HCT116 (cell line): Measurements from ENCODE around the gene SIRPA. TPM values are rescaled to one million over a fixed set of nuclear protein-coding genes. Genes with fewer than 3 reads are reported as not detected.

Experiments used
- ATAC-seq: fragments of 200-7000 bp; cut with Tn5 transposase; 2 replicates; pipeline ENCODE4 v1.9.1; 2020; ENCODE audit warnings: mild to moderate bottlenecking, moderate library complexity
- Bru-seq: library from RNA; stranded (reverse); fragments of 400-500 nt; gene quantifications from one replicate; lab custom pipeline; 2021; lab: Mats Ljungman, UMichigan
- BruChase-seq, 2 experiments: library from RNA; stranded (reverse); fragments of 400-500 nt; gene quantifications; one replicate each; lab custom pipeline; 2021; lab: Mats Ljungman, UMichigan
- BruUV-seq: library from RNA; stranded (reverse); fragments of 400-500 nt; replicated peaks from 2 replicates; lab custom pipeline; 2021; lab: Mats Ljungman, UMichigan
- CTCF ChIA-PET: fragments of 300-600 bp; sonication (Branson Sonifier 250); formaldehyde crosslinking; loops from one replicate; lab custom pipeline; 2021; ENCODE audit warnings: antibody characterized with exemption; lab: Charles Lee
- POLR2A ChIA-PET: fragments of 300-600, 350-600 bp; sonication (Branson Sonifier 250); formaldehyde crosslinking; loops from one replicate; lab custom pipeline; 2021; ENCODE audit warnings: antibody characterized with exemption; lab: Charles Lee
- RAD21 ChIA-PET, 2 experiments: fragments of 300-600 bp; sonication (Branson Sonifier 250); formaldehyde crosslinking; loops; one replicate each; lab custom pipeline; 2023; ENCODE audit warnings: low total read pairs in 2 of 2; ENCODE audit not compliant: uncharacterized antibody in 2 of 2, unreplicated experiment in 2 of 2, low non-redundant PET in 1 of 2; lab: Charles Lee
- DNase-seq: peaks from one replicate; pipeline ENCODE4 v3.0.0-alpha.2; 2010; ENCODE audit warnings: low read depth, low spot score
- H2AFZ ChIP-seq: fragments of 200-600 bp; shearing (Covaris generic), sonication (generic); 2 replicates; pipeline ENCODE4 v1.6.1; 2017; ENCODE audit warnings: low read depth, mixed run types, mixed read lengths, antibody characterized with exemption, low read length; ENCODE audit not compliant: poor library complexity, severe bottlenecking
- H3K27ac ChIP-seq: 2 replicates; pipeline ENCODE4 v1.5.1; 2012; ENCODE audit warnings: low read depth, low read length
- H3K27me3 ChIP-seq: fragments of 200-600 bp; sonication (generic); 2 replicates; pipeline ENCODE4 v1.6.1; 2016; ENCODE audit warnings: mixed run types, low read length, mixed read lengths; ENCODE audit not compliant: insufficient read depth
- H3K36me3 ChIP-seq, 2 experiments: fragments of 200-500 bp in 1 of 2; fragments of 200-600 bp in 1 of 2; sonication (Bioruptor generic) in 1 of 2; sonication (generic) in 1 of 2; 2 replicates each; pipeline versions ENCODE4 v1.5.1 to v1.6.1; 2014 to 2016; ENCODE audit warnings: low read length in 2 of 2, inconsistent platforms in 1 of 2, mixed read lengths in 1 of 2, mixed run types in 1 of 2; ENCODE audit not compliant: insufficient read depth in 2 of 2, control insufficient read depth in 1 of 2
- H3K4me1 ChIP-seq, 2 experiments: fragments of 200-600 bp in 1 of 2; sonication (generic) in 1 of 2; 2 replicates each; pipeline versions ENCODE4 v1.5.1 to v1.6.1; 2012 to 2017; ENCODE audit warnings: low read length in 2 of 2, inconsistent platforms in 1 of 2, mild to moderate bottlenecking in 1 of 2, mixed read lengths in 1 of 2, mixed run types in 1 of 2, moderate library complexity in 1 of 2; ENCODE audit not compliant: insufficient read depth in 2 of 2, control insufficient read depth in 1 of 2
- H3K4me2 ChIP-seq: fragments of 200-600 bp; sonication (generic); 2 replicates; pipeline ENCODE4 v1.6.1; 2017; ENCODE audit warnings: mixed run types, low read length, mixed read lengths
- H3K4me3 ChIP-seq, 2 experiments: fragments of 200-600 bp in 1 of 2; sonication (generic) in 1 of 2; replicated peaks in 1 of 2; 2 replicates each; pipeline ENCODE4 v1.5.1; 2011 to 2016; ENCODE audit warnings: low read length in 2 of 2, control low read depth in 1 of 2, low read depth in 1 of 2, mild to moderate bottlenecking in 1 of 2, mixed read lengths in 1 of 2, mixed run types in 1 of 2
- H3K79me2 ChIP-seq: fragments of 200-600 bp; sonication (generic); 2 replicates; pipeline ENCODE4 v1.6.1; 2017; ENCODE audit warnings: mild to moderate bottlenecking, mixed run types, low read length, moderate library complexity, mixed read lengths; ENCODE audit not compliant: insufficient read depth
- H3K9ac ChIP-seq: fragments of 200-600 bp; sonication (generic); 2 replicates; pipeline ENCODE4 v1.6.1; 2016; ENCODE audit warnings: low read length, mixed read lengths
- H3K9me2 ChIP-seq: fragments of 200-600 bp; sonication (generic), shearing (Covaris generic); 2 replicates; pipeline ENCODE4 v1.6.1; 2017; ENCODE audit warnings: mixed run types, mild to moderate bottlenecking, moderate library complexity; ENCODE audit not compliant: insufficient read depth
- H3K9me3 ChIP-seq, 2 experiments: fragments of 200-500 bp in 1 of 2; fragments of 200-600 bp in 1 of 2; sonication (Bioruptor generic) in 1 of 2; sonication (generic) in 1 of 2; 2 replicates each; pipeline ENCODE4 v1.6.1; 2014 to 2017; ENCODE audit warnings: low read length in 2 of 2, mixed read lengths in 2 of 2, inconsistent platforms in 1 of 2, low read depth in 1 of 2, mild to moderate bottlenecking in 1 of 2, mixed run types in 1 of 2, moderate library complexity in 1 of 2; ENCODE audit not compliant: control insufficient read depth in 1 of 2, insufficient read depth in 1 of 2
- H4K20me1 ChIP-seq: fragments of 200-600 bp; sonication (generic), shearing (Covaris generic); 2 replicates; pipeline ENCODE4 v1.6.1; 2017; ENCODE audit warnings: mixed run types, mild to moderate bottlenecking, moderate library complexity; ENCODE audit not compliant: insufficient read depth
- CTCF ChIP-seq, 3 experiments: fragments of 200-600 bp in 1 of 3; sonication (generic) in 1 of 3; IDR thresholded peaks in 2 of 3; conservative IDR thresholded peaks in 1 of 3; 2 replicates each; pipeline ENCODE4 v1.5.1; 2012 to 2017; ENCODE audit warnings: low read depth in 2 of 3, low read length in 2 of 3, antibody characterized with exemption in 1 of 3, borderline replicate concordance in 1 of 3, control low read depth in 1 of 3, mild to moderate bottlenecking in 1 of 3, mixed read lengths in 1 of 3, mixed run types in 1 of 3, moderate library complexity in 1 of 3; ENCODE audit not compliant: insufficient read depth in 1 of 3
- EGR1 ChIP-seq: IDR thresholded peaks from 2 replicates; pipeline ENCODE4 v1.6.1; 2012; ENCODE audit warnings: low read depth
- FOSL1 ChIP-seq: IDR thresholded peaks from 2 replicates; pipeline ENCODE4 v1.6.1; 2012; ENCODE audit warnings: low read depth
- JUND ChIP-seq: IDR thresholded peaks from 2 replicates; pipeline ENCODE4 v1.6.1; 2012
- POLR2A ChIP-seq: IDR thresholded peaks from 2 replicates; pipeline ENCODE4 v1.7.0; 2011; ENCODE audit warnings: borderline replicate concordance; ENCODE audit not compliant: insufficient read depth, insufficient read length; ENCODE audit errors: extremely low read depth
- POLR2AphosphoS5 ChIP-seq: IDR thresholded peaks from 2 replicates; pipeline ENCODE4 v1.6.1; 2011; ENCODE audit warnings: mild to moderate bottlenecking, low read depth, low read length, moderate library complexity
- RAD21 ChIP-seq: IDR thresholded peaks from 2 replicates; pipeline ENCODE4 v1.6.1; 2012; ENCODE audit warnings: low read depth, mild to moderate bottlenecking
- SIN3A ChIP-seq: IDR thresholded peaks from 2 replicates; pipeline ENCODE4 v1.6.1; 2012; ENCODE audit warnings: low read depth
- ZBTB33 ChIP-seq: IDR thresholded peaks from 2 replicates; pipeline ENCODE4 v1.6.1; 2011; ENCODE audit warnings: mild to moderate bottlenecking, low read length, moderate library complexity; ENCODE audit not compliant: insufficient replicate concordance; ENCODE audit errors: extremely low read depth
- ZNF274 ChIP-seq: fragments of 200-500 bp; sonication (Bioruptor generic); IDR thresholded peaks from 2 replicates; pipeline ENCODE4 v1.6.1; 2014; ENCODE audit warnings: mild to moderate bottlenecking, low read depth, low read length, inconsistent platforms
- intact Hi-C: fragments of 100-400 bp; cut with micrococcal nuclease; formaldehyde crosslinking; loops from 2 replicates; pipeline ENCODE4 v1.10.0; 2022
- long read RNA-seq: library from polyadenylated mRNA; unstranded; transcript quantifications from one replicate; pipeline ENCODE4 v2.0.0, GENCODE V29; 2021; ENCODE audit not compliant: unreplicated experiment
- polyA plus RNA-seq: library from polyadenylated mRNA; unstranded; fragments of >200 nt; gene quantifications from 2 replicates; pipeline ENCODE4 v1.2.1, GENCODE V29; 2012; ENCODE audit warnings: missing spikeins
- total RNA-seq: library from RNA; stranded (reverse); gene quantifications from one replicate; pipeline ENCODE4 v1.2.1, GENCODE V29; 2021; ENCODE audit not compliant: unreplicated experiment
- TF ChIP-seq, protein P1 (sequence below): IDR thresholded peaks from 2 replicates; pipeline ENCODE4 v1.6.1; 2012
- TF ChIP-seq, protein P2 (sequence below): IDR thresholded peaks from 2 replicates; pipeline ENCODE4 v1.6.1; 2012

SIRPA gene
- total RNA-seq (15.3 TPM), Bru-seq, nascent RNA (percentile 53 among the genes with signal in this experiment), BruChase-seq, experiment 1, labeled RNA remaining after a 6-hour chase (percentile 60 among the genes with signal in this experiment), BruChase-seq, experiment 2, labeled RNA remaining after a 2-hour chase (percentile 54 among the genes with signal in this experiment)
- polyA plus RNA-seq, result 13.2 and 15.5 TPM in 2 replicates
- long read RNA-seq, full-length matches to known transcripts, result 6 of 26 reads
- long read RNA-seq, partial matches to known transcripts, result 16 of 26 reads
- long read RNA-seq, other reads (novel, unspliced or antisense), result 4 of 26 reads

DNA sequence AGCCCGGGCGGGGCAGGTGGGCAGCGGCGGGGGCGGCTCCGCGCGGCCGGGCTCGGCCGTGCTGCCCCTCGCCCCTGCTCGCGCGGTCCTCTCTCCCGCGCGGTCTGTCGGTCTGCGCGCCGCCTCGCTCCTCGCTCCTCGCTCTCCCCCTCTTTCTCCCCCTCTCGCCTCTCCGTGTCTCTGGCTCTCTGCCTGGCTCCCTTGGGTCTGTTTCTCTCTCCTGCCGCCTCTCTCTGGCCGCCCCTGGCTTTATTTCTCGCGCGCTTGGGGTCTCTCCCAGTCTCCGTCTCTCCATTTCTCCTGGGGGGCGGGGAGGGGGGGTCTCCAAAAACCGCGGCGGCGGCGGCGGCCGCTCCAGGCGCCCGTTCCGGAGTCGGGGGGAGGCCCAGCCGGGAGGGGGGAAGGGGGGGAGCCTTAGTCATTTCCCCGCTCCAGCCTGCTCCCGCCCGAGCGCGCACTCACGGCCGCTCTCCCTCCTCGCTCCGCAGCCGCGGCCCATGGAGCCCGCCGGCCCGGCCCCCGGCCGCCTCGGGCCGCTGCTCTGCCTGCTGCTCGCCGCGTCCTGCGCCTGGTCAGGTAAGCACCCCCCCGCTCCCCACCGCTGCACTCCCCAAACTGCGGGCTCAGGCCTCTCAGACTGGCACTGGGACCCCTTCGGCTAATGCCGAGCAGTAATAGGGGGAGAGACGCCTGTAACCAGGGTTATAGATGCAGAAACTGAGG is at the start of gene SIRPA:
Gene SIRPA, plus strand, starts transcription at position 457 of the 723 bp plus-strand sequence. Its CDS starts 41 bp downstream, at position 498.
- TF ChIP-seq POLR2AphosphoS5, result peak; percentile 54
- no peak for TF ChIP-seq POLR2A
- no peak within 1 kb of the TSS for H2AFZ ChIP-seq

GRCh38 chr20:1845701-1846100 is 49.5 kb upstream of the SIRPA start:
- ChIA-PET POLR2A (no interaction called here), RAD21 (no interaction called here), CTCF (no interaction called here)
- H4K20me1 ChIP-seq, result no peaks in the 10 kb centered on the region
- no TSS peak for BruUV-seq
- H3K4me3 ChIP-seq, result no peak overlapping the region
- DNase-seq, result no peak
- no peak overlapping the region for H3K27ac ChIP-seq
- H2AFZ ChIP-seq, result no peak overlapping the region
- no peaks in the 10 kb centered on the region for H3K79me2 ChIP-seq
- no peak overlapping the region for H3K9ac ChIP-seq
- H3K36me3 ChIP-seq, result no peaks in the 10 kb centered on the region
- H3K9me2 ChIP-seq, result no peaks in the 10 kb centered on the region
- no peaks in the 10 kb centered on the region for H3K9me3 ChIP-seq
- TF ChIP-seq RAD21 (no peak), EGR1 (no peak), JUND (no peak), ZBTB33 (no peak), SIN3A (no peak), ZNF274 (no peak), CTCF (IDR thresholded peaks at IDR 0.05 in 2 of 3, conservative IDR thresholded peaks at IDR 0.05 in 1 of 3; ENCODE audit: borderline replicate concordance in 1 of 3, insufficient read depth in 1 of 3, low read depth in 2 of 3, low read length in 2 of 3) (no peak), POLR2A (no peak), FOSL1 (no peak)
- TF ChIP-seq, protein P1, sequence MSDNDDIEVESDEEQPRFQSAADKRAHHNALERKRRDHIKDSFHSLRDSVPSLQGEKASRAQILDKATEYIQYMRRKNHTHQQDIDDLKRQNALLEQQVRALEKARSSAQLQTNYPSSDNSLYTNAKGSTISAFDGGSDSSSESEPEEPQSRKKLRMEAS, result no peak
- TF ChIP-seq, protein P2, sequence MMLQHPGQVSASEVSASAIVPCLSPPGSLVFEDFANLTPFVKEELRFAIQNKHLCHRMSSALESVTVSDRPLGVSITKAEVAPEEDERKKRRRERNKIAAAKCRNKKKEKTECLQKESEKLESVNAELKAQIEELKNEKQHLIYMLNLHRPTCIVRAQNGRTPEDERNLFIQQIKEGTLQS, result no peak
- peaks cover 0 to 7% of the 10 kb centered on the region in 2 experiments; a peak in 3 of 4 replicates for H3K4me1 ChIP-seq
- intact Hi-C loops, result no loop called here
- H3K27me3 ChIP-seq, result no peaks in the 10 kb centered on the region
- H3K4me2 ChIP-seq, result no peak overlapping the region
- ATAC-seq, result no peak

More for the DNA sequence above, at the start of gene SIRPA:
- ChIA-PET POLR2A (no interaction called here), RAD21 (no interaction called here), CTCF (no interaction called here)
- intact Hi-C loops, result no loop called here
- ATAC-seq (peak; percentile 54), DNase-seq (no peak)
- H3K36me3 ChIP-seq, result no peaks in the 10 kb centered on the region
- H3K9me2 ChIP-seq, result no peaks in the 10 kb centered on the region
- peaks cover 26% of the 10 kb centered on the region for H3K79me2 ChIP-seq
- H3K27ac ChIP-seq, result peak within 1 kb of the TSS; percentile 81; the same call in 1 of the 2 replicates
- H4K20me1 ChIP-seq, result no peaks in the 10 kb centered on the region
- peaks cover 20 to 51% of the 10 kb centered on the region in 2 experiments; a peak in 3 of 4 replicates for H3K4me1 ChIP-seq
- BruUV-seq, result no TSS peak
- H3K4me2 ChIP-seq, result peak within 1 kb of the TSS; percentile 99
- peak within 1 kb of the TSS; percentile 74 for H3K9ac ChIP-seq
- H3K4me3 ChIP-seq, result peak within 1 kb of the TSS; percentile 67 to 88
- no peaks in the 10 kb centered on the region for H3K27me3 ChIP-seq
- H3K9me3 ChIP-seq, result no peaks in the 10 kb centered on the region
